ENCODE measurements around the gene PLBD2. TPM values are rescaled to one million over a fixed set of nuclear protein-coding genes. Genes with fewer than 3 reads are reported as not detected.

Gene PLBD2
- total and polyA plus RNA-seq, 2 donors from 2014 or later, result 12.1 to 37.9 TPM

DNA sequence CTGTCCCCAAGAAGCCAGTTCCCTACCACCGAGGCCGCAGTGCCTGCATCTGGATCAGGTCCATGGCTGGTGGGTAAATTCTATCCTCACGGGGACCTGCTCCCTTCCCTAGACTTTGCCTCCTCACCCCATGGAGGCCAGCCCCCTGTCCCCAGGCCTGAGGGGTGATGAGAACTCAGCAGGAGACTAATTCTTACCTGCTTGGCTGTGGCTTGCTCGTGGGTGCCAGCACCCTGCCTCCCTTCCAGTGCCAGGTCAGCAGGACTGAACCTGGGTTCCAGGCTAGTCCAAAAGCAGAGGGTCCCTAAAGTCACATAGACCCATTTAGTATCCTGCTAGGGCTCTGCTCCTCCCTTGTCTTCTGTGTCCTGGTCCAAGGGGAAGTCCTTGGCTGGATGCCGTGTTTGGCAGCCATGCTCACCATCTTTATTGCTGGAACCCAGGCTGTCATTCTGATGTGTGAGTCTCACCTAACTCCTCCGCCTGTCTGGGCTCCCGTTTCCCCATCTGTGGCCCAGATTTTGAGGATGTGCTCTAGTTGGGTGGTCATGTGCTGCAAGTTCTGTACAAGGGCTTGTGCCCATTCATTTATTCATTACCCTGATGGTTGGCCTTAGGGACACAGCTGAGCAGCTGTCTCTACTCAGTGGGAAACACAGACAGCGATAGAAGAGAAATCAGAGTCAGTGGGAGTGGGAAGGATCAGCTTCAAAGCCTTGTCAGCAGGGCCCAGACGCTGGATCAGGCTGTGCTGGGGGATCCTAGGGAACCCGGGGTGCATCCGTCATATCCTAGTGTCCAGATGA, 949 bp downstream of the PLBD2 start:
- Histone ChIP-seq H3K27me3 (ENCODE audit: control insufficient read depth, insufficient read depth, low read length) (no peaks in the 10 kb centered on the region), H3K36me3 (ENCODE audit: control insufficient read depth in 2 of 3, insufficient read depth in 3 of 3, low read length in 3 of 3) (no peaks in the 10 kb centered on the region), H3K9me3 (ENCODE audit: control insufficient read depth in 2 of 3, insufficient read depth in 1 of 3, low read length in 3 of 3) (no peaks in the 10 kb centered on the region), H3K9ac (ENCODE audit: low read length in 3 of 3) (peak overlapping the region; percentile 44 to 87 (median 79)), H3K4me3 (ENCODE audit: low read length in 3 of 3) (peak overlapping the region; percentile 53 to 84 (median 79)), H3K27ac (ENCODE audit: low read depth in 2 of 2, low read length in 2 of 2) (peak overlapping the region; percentile 67 to 69), H3K4me1 (ENCODE audit: control insufficient read depth in 2 of 3, insufficient read depth in 2 of 3, low read depth in 1 of 3, low read length in 3 of 3) (peaks cover 0 to 8% (median 3%) of the 10 kb centered on the region in 3 donors)
- DNase-seq (peak in 4 of 5 donors; percentile 31 to 76 (median 50)), FAIRE-seq (no peak)
- TF ChIP-seq, protein P1, sequence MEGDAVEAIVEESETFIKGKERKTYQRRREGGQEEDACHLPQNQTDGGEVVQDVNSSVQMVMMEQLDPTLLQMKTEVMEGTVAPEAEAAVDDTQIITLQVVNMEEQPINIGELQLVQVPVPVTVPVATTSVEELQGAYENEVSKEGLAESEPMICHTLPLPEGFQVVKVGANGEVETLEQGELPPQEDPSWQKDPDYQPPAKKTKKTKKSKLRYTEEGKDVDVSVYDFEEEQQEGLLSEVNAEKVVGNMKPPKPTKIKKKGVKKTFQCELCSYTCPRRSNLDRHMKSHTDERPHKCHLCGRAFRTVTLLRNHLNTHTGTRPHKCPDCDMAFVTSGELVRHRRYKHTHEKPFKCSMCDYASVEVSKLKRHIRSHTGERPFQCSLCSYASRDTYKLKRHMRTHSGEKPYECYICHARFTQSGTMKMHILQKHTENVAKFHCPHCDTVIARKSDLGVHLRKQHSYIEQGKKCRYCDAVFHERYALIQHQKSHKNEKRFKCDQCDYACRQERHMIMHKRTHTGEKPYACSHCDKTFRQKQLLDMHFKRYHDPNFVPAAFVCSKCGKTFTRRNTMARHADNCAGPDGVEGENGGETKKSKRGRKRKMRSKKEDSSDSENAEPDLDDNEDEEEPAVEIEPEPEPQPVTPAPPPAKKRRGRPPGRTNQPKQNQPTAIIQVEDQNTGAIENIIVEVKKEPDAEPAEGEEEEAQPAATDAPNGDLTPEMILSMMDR (IDR thresholded peaks at IDR 0.05; ENCODE audit: borderline replicate concordance, extremely low read depth, insufficient read depth), result no peak
- intact Hi-C loops (cut with DNase I), result no loop called here

DNA sequence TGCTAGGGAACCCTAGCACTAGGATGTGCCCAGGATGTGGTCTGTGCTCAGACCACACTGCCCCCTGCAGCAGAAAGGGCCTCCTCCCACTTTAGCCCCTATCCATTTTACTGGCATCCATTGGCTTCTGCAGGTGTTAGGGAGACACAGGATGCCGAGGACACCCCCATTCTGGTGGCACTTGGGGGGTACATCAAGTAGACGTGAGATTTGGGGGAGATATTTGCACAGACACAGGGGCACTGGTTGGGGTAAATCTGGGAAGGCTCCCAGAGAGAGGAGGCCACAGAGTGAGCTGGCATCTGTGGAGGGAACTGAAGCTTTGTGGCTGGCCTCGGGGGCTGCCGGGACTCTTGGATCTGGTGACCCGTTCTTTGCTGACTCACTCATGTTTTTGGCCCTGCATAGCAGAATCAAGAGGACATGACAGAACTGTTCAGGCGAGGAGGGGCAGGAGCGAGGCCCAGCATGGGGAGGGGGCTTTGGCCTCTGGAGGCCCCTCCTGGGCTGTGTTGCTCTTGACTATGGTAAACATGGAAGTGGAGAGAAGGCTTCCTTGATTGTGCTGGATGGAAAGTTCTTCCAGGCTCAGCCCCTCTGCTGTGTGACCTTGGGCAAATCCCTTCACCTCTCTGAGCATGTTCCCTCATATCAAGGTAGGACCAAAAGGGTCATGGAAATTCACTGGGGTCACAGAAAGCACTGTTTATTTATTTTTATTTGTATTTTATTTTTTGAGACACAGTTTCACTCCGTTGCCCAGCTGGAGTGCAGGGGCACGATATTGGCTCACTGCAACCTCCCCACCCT, 1.8 kb downstream of the PLBD2 start:
- H3K27ac ChIP-seq (ENCODE audit: low read depth in 2 of 2, low read length in 2 of 2), result no peak overlapping the region
- intact Hi-C loops (cut with DNase I), result no loop called here
- TF ChIP-seq, protein P1 (IDR thresholded peaks at IDR 0.05; ENCODE audit: borderline replicate concordance, extremely low read depth, insufficient read depth), result no peak
- FAIRE-seq (no peak), DNase-seq (no peak)
- peaks cover 0 to 8% (median 3%) of the 10 kb centered on the region in 3 donors for H3K4me1 ChIP-seq (ENCODE audit: control insufficient read depth in 2 of 3, insufficient read depth in 2 of 3, low read depth in 1 of 3, low read length in 3 of 3)
- no peak overlapping the region for H3K9ac ChIP-seq (ENCODE audit: low read length in 3 of 3)
- no peaks in the 10 kb centered on the region for H3K36me3 ChIP-seq (ENCODE audit: control insufficient read depth in 2 of 3, insufficient read depth in 3 of 3, low read length in 3 of 3)
- H3K4me3 ChIP-seq (ENCODE audit: low read length in 3 of 3), result no peak overlapping the region
- no peaks in the 10 kb centered on the region for H3K9me3 ChIP-seq (ENCODE audit: control insufficient read depth in 2 of 3, insufficient read depth in 1 of 3, low read length in 3 of 3)
- no peaks in the 10 kb centered on the region for H3K27me3 ChIP-seq (ENCODE audit: control insufficient read depth, insufficient read depth, low read length)

DNA sequence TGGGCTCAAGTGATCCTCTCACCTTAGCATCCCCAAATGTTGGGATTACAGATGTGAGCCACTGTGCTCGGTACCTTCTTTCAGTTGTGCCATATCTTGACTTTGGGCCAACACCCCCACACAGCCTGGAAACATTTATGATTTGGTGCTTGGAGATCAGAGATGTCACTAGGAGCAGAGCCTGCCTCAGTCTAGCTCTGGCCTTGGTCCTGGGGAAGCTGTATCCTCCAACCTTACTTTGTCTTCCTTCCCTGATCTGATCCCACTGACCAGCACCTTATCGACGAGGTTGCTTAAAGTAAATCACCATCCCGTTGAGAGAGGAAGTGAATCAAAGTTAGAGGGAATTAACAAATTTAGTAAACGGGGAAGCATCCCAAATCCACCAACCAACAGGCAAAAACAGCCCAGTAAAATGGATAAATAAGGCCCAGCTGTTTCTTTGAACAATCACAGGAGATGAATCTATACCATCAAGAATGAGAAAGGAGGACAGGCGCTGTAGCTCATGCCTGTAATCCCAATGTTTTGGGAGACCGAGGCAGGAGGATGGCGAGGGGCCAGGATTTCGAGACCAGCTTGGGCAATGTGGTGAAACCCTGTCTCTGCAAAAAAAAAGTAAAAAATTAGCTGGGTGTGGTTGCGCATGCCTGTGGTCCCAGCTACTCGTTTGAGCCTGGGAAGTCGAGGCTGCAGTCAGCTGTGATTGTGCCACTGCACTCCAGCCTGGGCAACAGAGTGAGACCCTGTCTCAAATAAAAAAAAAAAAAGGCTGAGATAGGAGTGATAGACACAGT, 3.4 kb downstream of the PLBD2 start:
- peaks cover 0 to 8% (median 3%) of the 10 kb centered on the region in 3 donors for H3K4me1 ChIP-seq (ENCODE audit: control insufficient read depth in 2 of 3, insufficient read depth in 2 of 3, low read depth in 1 of 3, low read length in 3 of 3)
- no peaks in the 10 kb centered on the region for H3K9me3 ChIP-seq (ENCODE audit: control insufficient read depth in 2 of 3, insufficient read depth in 1 of 3, low read length in 3 of 3)
- TF ChIP-seq, protein P1 (IDR thresholded peaks at IDR 0.05; ENCODE audit: borderline replicate concordance, extremely low read depth, insufficient read depth), result no peak
- intact Hi-C loops (cut with DNase I), result no loop called here
- H3K4me3 ChIP-seq (ENCODE audit: low read length in 3 of 3), result no peak overlapping the region
- no peak overlapping the region for H3K27ac ChIP-seq (ENCODE audit: low read depth in 2 of 2, low read length in 2 of 2)
- FAIRE-seq (no peak), DNase-seq (no peak)
- H3K27me3 ChIP-seq (ENCODE audit: control insufficient read depth, insufficient read depth, low read length), result no peaks in the 10 kb centered on the region
- no peaks in the 10 kb centered on the region for H3K36me3 ChIP-seq (ENCODE audit: control insufficient read depth in 2 of 3, insufficient read depth in 3 of 3, low read length in 3 of 3)
- H3K9ac ChIP-seq (ENCODE audit: low read length in 3 of 3), result no peak overlapping the region
